Epithelial cell of esophagus (primary cell): ENCODE measurements around the gene FBXW11.

Experiments
- DNase-seq: peaks from one replicate; pipeline ENCODE4 v3.0.0; 2010; ENCODE audit warnings: low read depth
- H3K4me3 ChIP-seq: 2 replicates; pipeline ENCODE4 v1.5.1; 2011; ENCODE audit warnings: mild to moderate bottlenecking, low read length, control low read depth
- CTCF ChIP-seq: IDR thresholded peaks from 2 replicates; pipeline ENCODE4 v1.5.1; 2011; ENCODE audit warnings: low read depth, mild to moderate bottlenecking, low read length, control low read depth, inconsistent platforms; ENCODE audit not compliant: insufficient read depth; ENCODE audit errors: missing control alignments

Gene FBXW11

GRCh38 chr5:171999877-172000276 is 6.6 kb downstream of the FBXW11 start:
- TF ChIP-seq CTCF: no peak
- peak; percentile 79 for DNase-seq
- no peak overlapping the region for H3K4me3 ChIP-seq

- TF ChIP-seq CTCF: no peak
- H3K4me3 ChIP-seq: no peak overlapping the region
- no peak for DNase-seq
Observed at GRCh38 chr5:171999100-171999499, 7.3 kb downstream of the FBXW11 start.

DNA sequence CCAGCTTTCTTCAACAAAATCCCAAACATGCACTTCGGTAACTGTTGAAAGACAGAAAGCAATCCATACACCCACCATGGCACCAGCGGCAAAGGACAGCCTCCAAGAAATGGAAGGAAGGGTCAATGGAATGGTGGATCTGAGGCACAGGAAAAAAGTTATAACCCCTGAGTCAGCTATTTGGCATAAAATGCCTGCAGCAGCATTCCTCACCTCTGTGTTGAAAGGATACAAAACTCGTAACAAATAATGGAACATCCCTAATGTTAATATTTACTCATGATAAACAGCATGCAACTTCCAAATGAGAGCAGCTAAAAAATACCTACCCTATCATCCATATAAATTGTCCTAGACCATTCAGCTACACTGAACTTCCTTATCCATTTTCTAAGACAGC is 9.4 kb downstream of the FBXW11 start:
- peak; percentile 48 for DNase-seq
- H3K4me3 ChIP-seq: no peak overlapping the region
- no peak for TF ChIP-seq CTCF

- no peak overlapping the region for H3K4me3 ChIP-seq
- no peak for TF ChIP-seq CTCF
- DNase-seq: peak; percentile 27
Observed at GRCh38 chr5:171992813-171993212, 13.6 kb downstream of the FBXW11 start.

DNA sequence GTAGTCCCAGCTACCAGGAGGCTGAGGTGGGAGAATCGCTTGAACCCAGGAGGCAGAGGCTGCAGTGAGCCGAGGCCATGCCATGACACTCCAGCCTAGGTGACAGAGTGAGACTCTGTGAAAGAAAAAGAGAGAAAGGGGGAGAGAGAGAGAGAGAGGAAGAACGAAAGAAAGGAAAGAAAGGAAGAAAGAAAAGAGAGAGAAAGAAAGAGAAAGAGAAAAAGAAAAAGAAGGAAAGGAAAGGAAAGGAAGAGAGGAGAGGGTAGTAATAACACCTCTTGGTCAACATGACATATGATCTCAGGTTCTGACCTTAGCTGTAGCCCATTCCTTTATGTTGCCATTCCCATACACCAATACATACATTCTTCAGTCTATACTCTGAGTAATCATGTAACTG is 14.1 kb downstream of the FBXW11 start:
- DNase-seq: no peak
- no peak for TF ChIP-seq CTCF
- no peak overlapping the region for H3K4me3 ChIP-seq

DNA sequence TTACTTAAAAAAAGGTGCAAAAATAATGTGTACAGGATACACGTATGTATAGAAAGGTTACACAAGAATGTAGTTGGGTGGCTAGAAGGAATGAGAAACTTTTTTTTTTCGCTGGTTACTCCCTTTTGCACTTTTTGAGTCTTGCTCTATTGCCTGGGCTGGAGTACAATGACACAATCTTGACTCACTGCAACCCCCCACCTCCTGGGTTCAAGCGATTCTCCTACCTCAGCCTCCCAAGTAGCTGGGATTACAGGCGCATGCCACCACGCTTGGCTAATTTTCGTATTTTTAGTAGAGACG is 15.8 kb downstream of the FBXW11 start:
- DNase-seq: peak; percentile 55
- no peak overlapping the region for H3K4me3 ChIP-seq
- no peak for TF ChIP-seq CTCF

GRCh38 chr5:171989946-171990712 is 16.3 kb downstream of the FBXW11 start:
- DNase-seq: peak; percentile 69
- TF ChIP-seq CTCF: no peak
- H3K4me3 ChIP-seq: no peak overlapping the region
